ENCODE results near the gene ZNF417. TPM values are rescaled to one million over a fixed set of nuclear protein-coding genes. Genes with fewer than 3 reads are reported as not detected.

The ZNF417 gene
- total and polyA plus RNA-seq, 2 donors (not counting 3 experiments of a cell fraction or from before 2014, with no cell fraction given) = 3.1 to 17.8 TPM

GRCh38 chr19:57927587-57927986 lies 11.2 kb upstream of the ZNF417 start:
- DNase-seq (ENCODE audit: low read depth, low spot score) (no peak), FAIRE-seq (no peak)
- H2AFZ ChIP-seq (ENCODE audit: low read depth, low read length) = no peak overlapping the region
- H3K4me3 ChIP-seq (replicated peaks in 1 of 3; ENCODE audit: insufficient read depth in 1 of 3, low read depth in 1 of 3, low read length in 3 of 3) = no peak overlapping the region
- no TSS peak for BruUV-seq (replicated peaks)
- TF ChIP-seq CTCF (IDR thresholded peaks at IDR 0.05; ENCODE audit: extremely low read depth in 1 of 2, insufficient read depth in 1 of 2, low read depth in 1 of 2, low read length in 2 of 2) = no peak
- TF ChIP-seq GATA2 (IDR thresholded peaks at IDR 0.05; ENCODE audit: insufficient read depth, insufficient read length, low read depth, low read length) = no peak
- no peak for TF ChIP-seq MAX (IDR thresholded peaks at IDR 0.05; ENCODE audit: insufficient read depth, insufficient read length)
- TF ChIP-seq POLR2AphosphoS5 (IDR thresholded peaks at IDR 0.05; ENCODE audit: insufficient read depth, low read depth, low read length) = no peak
- no peak for TF ChIP-seq EZH2 (IDR thresholded peaks at IDR 0.05; ENCODE audit: borderline replicate concordance, low read depth, low read length, severe bottlenecking)
- TF ChIP-seq JUN (IDR thresholded peaks at IDR 0.05; ENCODE audit: borderline replicate concordance, insufficient read depth, insufficient read length, low read depth) = no peak
- no peaks in the 10 kb centered on the region for H4K20me1 ChIP-seq (replicated peaks; ENCODE audit: control insufficient read depth, extremely low read depth, insufficient read depth, low read length)
- no peaks in the 10 kb centered on the region for H3K79me2 ChIP-seq (ENCODE audit: control insufficient read depth, insufficient read depth, low read length)
- intact Hi-C loops (cut with micrococcal nuclease) (no loop called here), dilution Hi-C loops (cut with MboI; ENCODE audit: extremely low pct_ligation_motif_present, low sequenced_read_pairs) (no loop called here)
- no peaks in the 10 kb centered on the region for H3K9me1 ChIP-seq (replicated peaks; ENCODE audit: control insufficient read depth, extremely low read depth, insufficient read depth, low read length)
- no peak overlapping the region for H3K9ac ChIP-seq (replicated peaks; ENCODE audit: extremely low read depth, insufficient read depth, low read length)
- H3K27me3 ChIP-seq (ENCODE audit: control insufficient read depth in 2 of 2, insufficient read depth in 2 of 2, low read length in 2 of 2) = no peaks in the 10 kb centered on the region
- peaks cover 11% of the 10 kb centered on the region for H3K9me3 ChIP-seq (replicated peaks; ENCODE audit: control insufficient read depth, insufficient read depth, low read length)
- no peaks in the 10 kb centered on the region for H3K36me3 ChIP-seq (ENCODE audit: control insufficient read depth in 2 of 2, extremely low read depth in 1 of 2, insufficient read depth in 2 of 2, low read length in 2 of 2)
- no peaks in the 10 kb centered on the region for H3K4me1 ChIP-seq (ENCODE audit: control insufficient read depth, extremely low read depth, insufficient read depth, low read length)
- ChIA-PET CTCF (no interaction called here), POLR2A (no interaction called here)
- H3K4me2 ChIP-seq (ENCODE audit: insufficient read depth, low read length) = no peak overlapping the region
- no peak overlapping the region for H3K27ac ChIP-seq (ENCODE audit: insufficient read depth, low read depth, low read length)

All from endothelial cell of umbilical vein (primary cell).